CD4-positive, alpha-beta T cell treated with Interleukin-21 for 1 hour (primary cell): ENCODE results near the gene EEF1AKMT1.
"Not testable (repeated sequence)": the region's sequence is repeated elsewhere in the genome, so short reads cannot be mapped to it uniquely, and the experiment has no call there.

ENCODE experiments used
- DNase-seq: peaks from one replicate; pipeline ENCODE4 v3.0.0-alpha.2; 2020

EEF1AKMT1 gene

GRCh38 chr13:20689291-20689690 lies 84.5 kb downstream of the EEF1AKMT1 start:
- DNase-seq, result no peak

- DNase-seq, result no peak
Measured at GRCh38 chr13:20686863-20687579, 86.7 kb downstream of the EEF1AKMT1 start.

- DNase-seq, result no peak
Measured at GRCh38 chr13:20686167-20686566, 87.6 kb downstream of the EEF1AKMT1 start.

GRCh38 chr13:20685092-20685491 lies 88.7 kb downstream of the EEF1AKMT1 start:
- no peak for DNase-seq

GRCh38 chr13:20684546-20684945 lies 89.2 kb downstream of the EEF1AKMT1 start:
- DNase-seq, result no peak

GRCh38 chr13:20684041-20684440 lies 89.7 kb downstream of the EEF1AKMT1 start:
- no peak for DNase-seq

GRCh38 chr13:20682061-20682460 lies 91.7 kb downstream of the EEF1AKMT1 start:
- no peak for DNase-seq

- DNase-seq, result not testable (repeated sequence)
Measured at GRCh38 chr13:20681481-20681880, 92.3 kb downstream of the EEF1AKMT1 start.

GRCh38 chr13:20680416-20681080 lies 93.2 kb downstream of the EEF1AKMT1 start:
- DNase-seq, result no peak

- no peak for DNase-seq
Measured at GRCh38 chr13:20679879-20680278, 93.9 kb downstream of the EEF1AKMT1 start.
